Vagina (tissue), 2 donors: Measurements from ENCODE around the gene ADGRG6. TPM values are rescaled to one million over a fixed set of nuclear protein-coding genes. Genes with fewer than 3 reads are reported as not detected.

Experiments used
- DNase-seq, 2 donors: peaks; one replicate each; pipeline ENCODE4 v3.0.0-alpha.2; 2017; ENCODE audit errors: extremely low spot score in 2 of 2
- H3K27ac ChIP-seq: fragments of 200-600 bp; sonication (generic); one replicate; pipeline ENCODE4 v1.5.1; 2019
- H3K27me3 ChIP-seq: fragments of 200-600 bp; sonication (generic); one replicate; pipeline ENCODE4 v1.5.1; 2019
- H3K36me3 ChIP-seq, 2 donors: fragments of 200-600 bp; sonication (generic); one replicate each; pipeline ENCODE4 v1.5.1; 2017 to 2019
- H3K4me1 ChIP-seq: fragments of 200-600 bp; sonication (generic); one replicate; pipeline ENCODE4 v1.5.1; 2019
- H3K4me3 ChIP-seq, 2 donors: fragments of 200-600 bp; sonication (generic); 1 replicate in 1 of 2; 2 replicates in 1 of 2; pipeline ENCODE4 v1.5.1; 2016 to 2019
- H3K9me3 ChIP-seq: fragments of 200-600 bp; sonication (generic); one replicate; pipeline ENCODE4 v1.5.1; 2019
- POLR2A ChIP-seq, 2 donors: fragments of 450-650 bp; IDR thresholded peaks; one replicate each; pipeline ENCODE4 v1.6.1; 2017; ENCODE audit warnings: antibody characterized with exemption in 2 of 2, mild to moderate bottlenecking in 2 of 2, moderate library complexity in 2 of 2
- POLR2AphosphoS5 ChIP-seq, 2 donors: sonication (generic); formaldehyde crosslinking; IDR thresholded peaks; one replicate each; pipeline ENCODE4 v1.9.0; 2017; ENCODE audit warnings: antibody characterized with exemption in 2 of 2, mild to moderate bottlenecking in 2 of 2, low read depth in 1 of 2; ENCODE audit not compliant: insufficient read depth in 1 of 2
- intact Hi-C: fragments of 100-400 bp; cut with DNase I; formaldehyde crosslinking; loops from one replicate; pipeline ENCODE4 v1.15.1; 2023
- total RNA-seq: library from RNA; depleted of rRNA; stranded (reverse); fragments of >200 nt; gene quantifications from one replicate; pipeline ENCODE4 v1.2.3, GENCODE V29; 2016
- TF ChIP-seq, protein P1 (sequence below), 3 experiments: fragments of 450-650 bp in 2 of 3; fragments of 200-600 bp in 1 of 3; sonication (generic) in 1 of 3; IDR thresholded peaks; one replicate each; pipeline ENCODE4 v1.5.1; 2017 to 2019; ENCODE audit warnings: antibody characterized with exemption in 3 of 3, mild to moderate bottlenecking in 2 of 3, moderate library complexity in 2 of 3

Gene ADGRG6
- total RNA-seq, 1 donor from 2014 or later = 22.6 TPM

- no peak overlapping the region for H3K4me3 ChIP-seq
- DNase-seq = no peak
- intact Hi-C loops = no loop called here
- no peaks in the 10 kb centered on the region for H3K36me3 ChIP-seq
- TF ChIP-seq, protein P1, sequence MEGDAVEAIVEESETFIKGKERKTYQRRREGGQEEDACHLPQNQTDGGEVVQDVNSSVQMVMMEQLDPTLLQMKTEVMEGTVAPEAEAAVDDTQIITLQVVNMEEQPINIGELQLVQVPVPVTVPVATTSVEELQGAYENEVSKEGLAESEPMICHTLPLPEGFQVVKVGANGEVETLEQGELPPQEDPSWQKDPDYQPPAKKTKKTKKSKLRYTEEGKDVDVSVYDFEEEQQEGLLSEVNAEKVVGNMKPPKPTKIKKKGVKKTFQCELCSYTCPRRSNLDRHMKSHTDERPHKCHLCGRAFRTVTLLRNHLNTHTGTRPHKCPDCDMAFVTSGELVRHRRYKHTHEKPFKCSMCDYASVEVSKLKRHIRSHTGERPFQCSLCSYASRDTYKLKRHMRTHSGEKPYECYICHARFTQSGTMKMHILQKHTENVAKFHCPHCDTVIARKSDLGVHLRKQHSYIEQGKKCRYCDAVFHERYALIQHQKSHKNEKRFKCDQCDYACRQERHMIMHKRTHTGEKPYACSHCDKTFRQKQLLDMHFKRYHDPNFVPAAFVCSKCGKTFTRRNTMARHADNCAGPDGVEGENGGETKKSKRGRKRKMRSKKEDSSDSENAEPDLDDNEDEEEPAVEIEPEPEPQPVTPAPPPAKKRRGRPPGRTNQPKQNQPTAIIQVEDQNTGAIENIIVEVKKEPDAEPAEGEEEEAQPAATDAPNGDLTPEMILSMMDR (IDR thresholded peaks at IDR 0.05) = no peak
- TF ChIP-seq POLR2AphosphoS5 (IDR thresholded peaks at IDR 0.05; ENCODE audit: insufficient read depth in 1 of 2, low read depth in 1 of 2) = no peak
- no peak for TF ChIP-seq POLR2A (IDR thresholded peaks at IDR 0.05)
- H3K9me3 ChIP-seq = no peaks in the 10 kb centered on the region
- no peaks in the 10 kb centered on the region for H3K4me1 ChIP-seq
- H3K27ac ChIP-seq = no peak overlapping the region
- H3K27me3 ChIP-seq = no peaks in the 10 kb centered on the region
These were observed 93.5 kb downstream of the ADGRG6 start for GRCh38 chr6:142395266-142395665.

- no peaks in the 10 kb centered on the region for H3K27me3 ChIP-seq
- DNase-seq = no peak
- H3K36me3 ChIP-seq = no peaks in the 10 kb centered on the region
- intact Hi-C loops = no loop called here
- no peaks in the 10 kb centered on the region for H3K9me3 ChIP-seq
- H3K27ac ChIP-seq = no peak overlapping the region
- no peaks in the 10 kb centered on the region for H3K4me1 ChIP-seq
- no peak for TF ChIP-seq POLR2A (IDR thresholded peaks at IDR 0.05)
- TF ChIP-seq, protein P1 (IDR thresholded peaks at IDR 0.05) = no peak
- no peak for TF ChIP-seq POLR2AphosphoS5 (IDR thresholded peaks at IDR 0.05; ENCODE audit: insufficient read depth in 1 of 2, low read depth in 1 of 2)
- H3K4me3 ChIP-seq = no peak overlapping the region
These were observed 94.0 kb downstream of the ADGRG6 start for GRCh38 chr6:142395768-142396231.

DNA sequence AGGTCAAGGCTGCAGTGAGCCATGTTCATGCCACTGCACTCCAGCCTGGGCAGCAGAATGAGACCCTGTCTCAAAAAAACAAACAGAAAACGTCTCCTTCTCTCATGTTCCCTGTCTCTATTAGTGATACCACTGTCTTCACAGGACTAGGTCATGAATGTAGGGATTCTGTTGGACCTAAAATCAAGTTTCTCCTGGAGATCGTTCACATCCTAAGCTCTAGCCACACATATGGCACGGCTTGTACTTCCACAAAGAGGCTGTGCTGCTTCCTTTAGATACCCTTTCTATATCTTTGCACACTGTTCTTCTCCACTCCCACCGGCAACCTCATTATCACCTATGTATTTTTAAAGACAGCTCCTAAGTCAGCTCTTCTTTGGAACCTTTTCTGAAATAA, 96.5 kb downstream of the ADGRG6 start:
- Histone ChIP-seq H3K27me3 (no peaks in the 10 kb centered on the region), H3K9me3 (no peaks in the 10 kb centered on the region), H3K4me3 (no peak overlapping the region), H3K4me1 (no peaks in the 10 kb centered on the region), H3K27ac (no peak overlapping the region), H3K36me3 (no peaks in the 10 kb centered on the region)
- TF ChIP-seq, protein P1 (IDR thresholded peaks at IDR 0.05) = no peak
- no peak for TF ChIP-seq POLR2A (IDR thresholded peaks at IDR 0.05)
- no peak for TF ChIP-seq POLR2AphosphoS5 (IDR thresholded peaks at IDR 0.05; ENCODE audit: insufficient read depth in 1 of 2, low read depth in 1 of 2)
- DNase-seq = no peak
- intact Hi-C loops = no loop called here

- no peak overlapping the region for H3K27ac ChIP-seq
- H3K4me3 ChIP-seq = no peak overlapping the region
- intact Hi-C loops = no loop called here
- no peaks in the 10 kb centered on the region for H3K36me3 ChIP-seq
- H3K4me1 ChIP-seq = no peaks in the 10 kb centered on the region
- H3K27me3 ChIP-seq = no peaks in the 10 kb centered on the region
- no peaks in the 10 kb centered on the region for H3K9me3 ChIP-seq
- TF ChIP-seq, protein P1 (IDR thresholded peaks at IDR 0.05) = no peak
- TF ChIP-seq POLR2A (IDR thresholded peaks at IDR 0.05) (no peak), POLR2AphosphoS5 (IDR thresholded peaks at IDR 0.05; ENCODE audit: insufficient read depth in 1 of 2, low read depth in 1 of 2) (no peak)
- DNase-seq = no peak
These were observed 97.9 kb downstream of the ADGRG6 start for GRCh38 chr6:142399739-142400138.

GRCh38 chr6:142400495-142400894, 98.7 kb downstream of the ADGRG6 start:
- no peaks in the 10 kb centered on the region for H3K4me1 ChIP-seq
- TF ChIP-seq POLR2A (IDR thresholded peaks at IDR 0.05) = no peak
- TF ChIP-seq, protein P1 (IDR thresholded peaks at IDR 0.05) = no peak
- TF ChIP-seq POLR2AphosphoS5 (IDR thresholded peaks at IDR 0.05; ENCODE audit: insufficient read depth in 1 of 2, low read depth in 1 of 2) = no peak
- H3K4me3 ChIP-seq = no peak overlapping the region
- intact Hi-C loops = no loop called here
- no peaks in the 10 kb centered on the region for H3K27me3 ChIP-seq
- H3K27ac ChIP-seq = no peak overlapping the region
- DNase-seq = no peak
- no peaks in the 10 kb centered on the region for H3K9me3 ChIP-seq
- H3K36me3 ChIP-seq = no peaks in the 10 kb centered on the region
